NCI-H2081 (cell line): Measurements from ENCODE around the gene ST3GAL5.
"Not testable (repeated sequence)": the region's sequence is repeated elsewhere in the genome, so short reads cannot be mapped to it uniquely, and the experiment has no call there.

Experiments used
- DNase-seq, 2 experiments: peaks; one replicate each; lab custom pipeline; 2025; lab: John Stamatoyannopoulos, UW

The ST3GAL5 gene

GRCh38 chr2:85917887-85918795 is 29.4 kb upstream of the ST3GAL5 start:
- no peak for DNase-seq

- no peak for DNase-seq
Observed at GRCh38 chr2:85915606-85916303, 27.0 kb upstream of the ST3GAL5 start.

GRCh38 chr2:85914922-85915321 is 26.1 kb upstream of the ST3GAL5 start:
- no peak for DNase-seq

- DNase-seq, result no peak
Observed at GRCh38 chr2:85913884-85914881, 25.4 kb upstream of the ST3GAL5 start.

GRCh38 chr2:85911814-85912692 is 23.3 kb upstream of the ST3GAL5 start:
- no peak for DNase-seq

- no peak for DNase-seq
Observed at GRCh38 chr2:85911097-85911496, 22.3 kb upstream of the ST3GAL5 start.

GRCh38 chr2:85909005-85909404 is 20.2 kb upstream of the ST3GAL5 start:
- no peak for DNase-seq

- no peak for DNase-seq
Observed at GRCh38 chr2:85908506-85908905, 19.7 kb upstream of the ST3GAL5 start.

- no peak for DNase-seq
Observed at GRCh38 chr2:85907671-85908157, 18.9 kb upstream of the ST3GAL5 start.

GRCh38 chr2:85906748-85907147 is 18.0 kb upstream of the ST3GAL5 start:
- no peak for DNase-seq

- DNase-seq, result no peak
Observed at GRCh38 chr2:85905891-85906290, 17.1 kb upstream of the ST3GAL5 start.

- no peak for DNase-seq
Observed at GRCh38 chr2:85905187-85905666, 16.4 kb upstream of the ST3GAL5 start.

GRCh38 chr2:85903849-85904248 is 15.1 kb upstream of the ST3GAL5 start:
- DNase-seq, result no peak

GRCh38 chr2:85902496-85902895 is 13.7 kb upstream of the ST3GAL5 start:
- no peak for DNase-seq

GRCh38 chr2:85901155-85901554 is 12.4 kb upstream of the ST3GAL5 start:
- no peak for DNase-seq

- no peak for DNase-seq
Observed at GRCh38 chr2:85900366-85900765, 11.6 kb upstream of the ST3GAL5 start.

- DNase-seq, result no peak
Observed at GRCh38 chr2:85899849-85900248, 11.1 kb upstream of the ST3GAL5 start.

GRCh38 chr2:85899284-85899683 is 10.5 kb upstream of the ST3GAL5 start:
- no peak for DNase-seq

- no peak for DNase-seq
Observed at GRCh38 chr2:85898881-85899280, 10.1 kb upstream of the ST3GAL5 start.

GRCh38 chr2:85894554-85895278 is 5.9 kb upstream of the ST3GAL5 start:
- not testable (repeated sequence) for DNase-seq
